Measurements from ENCODE around the gene CAVIN3. TPM values are rescaled to one million over a fixed set of nuclear protein-coding genes. Genes with fewer than 3 reads are reported as not detected.

Gene CAVIN3, protein sequence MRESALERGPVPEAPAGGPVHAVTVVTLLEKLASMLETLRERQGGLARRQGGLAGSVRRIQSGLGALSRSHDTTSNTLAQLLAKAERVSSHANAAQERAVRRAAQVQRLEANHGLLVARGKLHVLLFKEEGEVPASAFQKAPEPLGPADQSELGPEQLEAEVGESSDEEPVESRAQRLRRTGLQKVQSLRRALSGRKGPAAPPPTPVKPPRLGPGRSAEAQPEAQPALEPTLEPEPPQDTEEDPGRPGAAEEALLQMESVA
- total RNA-seq, result 43.1 and 201 TPM in 2 replicates

DNA sequence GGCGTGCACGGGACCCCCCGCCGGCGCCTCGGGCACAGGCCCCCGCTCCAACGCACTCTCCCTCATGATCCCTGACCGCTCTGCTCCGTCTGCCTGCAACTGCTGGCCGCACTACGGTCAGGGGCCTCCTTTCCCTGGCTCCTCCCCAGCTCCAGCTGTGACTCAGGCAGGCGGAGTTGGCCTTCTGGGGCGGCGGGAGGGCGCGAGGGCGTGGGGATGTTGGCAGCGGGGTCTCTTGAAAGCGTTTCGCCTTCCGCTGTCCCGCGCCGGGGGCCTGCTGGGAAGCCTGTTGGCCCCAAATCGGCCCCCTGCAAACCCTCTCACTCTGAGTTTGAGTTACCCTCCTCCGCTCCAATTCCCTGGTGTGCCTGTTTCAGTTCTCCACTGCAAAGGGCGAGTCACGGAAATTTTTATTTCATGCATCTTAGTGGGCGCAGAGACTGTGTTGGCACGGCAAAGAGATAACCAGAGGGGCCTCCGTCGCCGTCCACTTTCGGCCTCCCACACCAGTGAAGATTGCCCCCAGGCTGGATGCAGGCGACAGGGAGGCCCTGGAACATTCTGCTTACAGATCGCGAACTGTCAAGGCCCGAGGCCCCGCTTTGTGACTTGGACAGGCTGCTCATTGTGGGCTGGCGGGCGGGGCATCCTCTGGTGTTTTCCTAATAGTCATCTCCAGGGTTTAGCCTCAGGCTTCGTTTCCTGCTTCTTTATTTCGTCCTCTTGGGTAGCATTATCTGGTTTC, at the start of gene CAVIN3:
Gene CAVIN3, minus strand, starts transcription at position 91 of the 745 bp plus-strand sequence. Its CDS starts 25 bp downstream, at position 66.
- DNase-seq (ENCODE audit: low read depth in 2 of 2), result peak; percentile 69 to 86

DNA sequence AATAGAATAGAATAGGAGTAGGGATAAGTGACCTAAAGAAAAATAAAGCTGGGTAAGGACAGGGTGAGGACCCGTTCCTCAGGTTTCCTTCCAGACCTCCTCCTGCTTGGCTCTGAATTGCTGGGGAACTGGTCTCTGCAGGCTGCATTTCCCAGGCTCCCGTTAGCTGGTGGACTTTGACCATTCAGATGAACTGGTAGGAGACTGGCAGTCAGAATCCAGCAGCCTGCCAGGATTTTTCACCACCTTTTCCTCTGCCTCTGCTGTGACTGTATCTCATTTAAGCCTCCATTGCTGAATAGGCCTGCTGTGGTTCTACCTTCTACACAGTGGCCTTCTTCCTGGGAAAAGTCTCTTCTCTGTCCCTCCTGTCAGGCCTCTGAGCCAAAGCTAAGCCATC, 45.4 kb upstream of the CAVIN3 start:
- no peak for DNase-seq (ENCODE audit: low read depth in 2 of 2)

DNA sequence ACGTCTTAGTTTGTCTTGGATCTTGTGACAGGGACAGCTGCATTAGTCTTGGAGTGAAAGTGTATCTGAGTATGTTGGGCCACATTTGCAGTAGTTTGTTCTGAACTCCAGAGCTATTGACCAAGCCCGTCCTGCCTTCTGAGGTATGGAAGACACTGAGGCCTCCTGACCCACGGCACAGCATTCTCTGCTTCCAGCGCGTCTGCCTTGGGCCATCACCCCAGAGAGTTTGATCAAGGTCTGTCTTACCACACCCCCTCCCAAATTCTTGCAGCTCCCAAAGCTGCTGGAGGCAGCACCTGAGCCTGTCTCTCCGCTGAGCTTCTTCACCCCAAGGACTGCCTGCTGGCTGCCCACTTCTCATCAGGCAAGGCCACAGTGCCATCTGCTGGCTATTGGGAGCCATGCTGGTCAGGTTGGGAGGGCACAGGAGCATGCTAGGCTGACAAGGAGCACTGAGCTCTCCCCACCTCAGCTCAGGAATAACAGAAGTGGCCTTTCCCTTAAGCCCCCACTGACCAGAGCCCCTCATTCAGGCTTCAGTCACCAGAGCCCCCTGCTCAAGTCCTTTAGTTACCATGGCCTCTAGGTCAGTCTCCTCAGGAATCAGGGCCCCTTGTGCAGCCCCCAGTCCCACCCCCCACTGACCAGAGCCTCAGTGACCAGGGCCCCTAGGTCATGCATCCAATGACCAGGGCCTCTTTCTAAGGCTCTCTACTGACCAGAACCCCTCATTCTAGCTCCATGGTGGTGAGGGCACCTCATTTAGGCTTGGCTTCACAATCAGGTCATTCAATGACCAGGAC, 42.8 kb upstream of the CAVIN3 start:
- DNase-seq (ENCODE audit: low read depth in 2 of 2), result peak; percentile 83 to 88

DNA sequence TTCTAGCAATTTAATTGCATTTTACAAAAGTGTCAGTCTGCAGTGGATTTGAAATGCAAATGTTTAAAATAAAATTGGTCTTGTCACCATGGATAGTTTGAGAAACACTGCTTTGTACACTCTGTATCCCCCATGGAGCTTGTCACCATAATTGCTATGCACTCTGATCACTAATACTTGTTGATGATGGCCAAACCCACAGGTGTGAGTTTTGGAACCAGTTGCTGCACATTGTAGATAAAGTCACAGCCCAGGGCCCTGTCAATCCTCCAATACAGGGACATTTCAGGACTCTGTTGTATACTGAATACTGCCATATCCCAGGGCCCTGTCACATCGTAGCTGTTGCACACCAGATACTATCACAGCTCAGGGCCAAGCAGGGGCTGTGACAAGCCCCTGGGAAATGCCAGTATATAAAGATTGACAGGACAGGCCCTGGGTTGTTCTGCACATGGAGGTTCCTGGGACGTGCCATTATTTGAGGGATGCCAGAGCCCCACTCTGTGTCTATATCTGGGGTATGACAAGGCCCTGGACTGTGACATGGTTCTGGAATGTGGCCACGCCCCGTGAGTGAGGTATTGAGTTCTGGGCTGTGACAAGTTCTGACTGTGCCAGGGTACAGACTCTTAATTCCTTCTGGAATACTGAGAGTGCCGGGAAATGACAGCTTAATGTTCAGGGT, 42.0 kb upstream of the CAVIN3 start:
- DNase-seq (ENCODE audit: low read depth in 2 of 2), result no peak

DNA sequence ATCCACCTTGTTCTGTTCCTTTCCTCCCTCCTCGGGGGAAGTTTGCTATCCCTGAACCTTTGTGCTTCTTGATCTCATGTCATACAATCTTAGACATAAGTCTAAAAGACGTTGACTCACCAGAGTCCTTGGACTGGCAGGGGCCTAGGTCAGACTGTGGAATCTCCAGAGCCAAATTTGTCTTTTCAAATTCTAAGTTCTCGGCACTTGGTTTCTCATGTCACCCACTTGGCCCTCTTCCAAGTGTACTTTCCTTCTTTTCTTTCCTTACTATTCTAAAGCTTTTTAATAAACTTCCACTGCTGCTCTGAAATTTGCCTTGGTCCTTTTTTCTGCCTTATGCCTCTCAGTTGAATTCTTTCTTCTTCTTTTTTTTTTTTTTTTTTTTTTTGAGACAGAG, 39.9 kb upstream of the CAVIN3 start:
- no peak for DNase-seq (ENCODE audit: low read depth in 2 of 2)

DNA sequence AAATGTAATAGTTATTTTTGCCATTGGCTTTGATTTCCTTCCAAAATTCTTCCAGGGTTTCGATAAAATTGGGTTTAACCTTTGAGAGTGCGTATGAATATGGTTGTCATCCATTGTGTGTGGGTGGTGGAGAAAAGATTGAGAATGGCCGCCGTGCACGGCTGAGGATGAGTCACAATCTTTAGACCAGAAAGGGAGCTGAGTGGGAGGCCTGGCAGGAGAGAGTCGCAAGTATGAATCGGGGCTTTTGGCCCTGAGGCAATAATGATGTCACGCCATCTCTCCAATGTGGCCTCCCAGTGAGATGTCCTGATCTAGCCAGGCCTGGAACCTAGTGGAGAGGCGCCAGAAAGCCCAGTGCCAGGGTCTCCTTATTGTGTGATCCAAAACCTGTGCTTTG, 36.9 kb upstream of the CAVIN3 start:
- peak in 1 of 2 donors; percentile 39 for DNase-seq (ENCODE audit: low read depth in 2 of 2)

DNA sequence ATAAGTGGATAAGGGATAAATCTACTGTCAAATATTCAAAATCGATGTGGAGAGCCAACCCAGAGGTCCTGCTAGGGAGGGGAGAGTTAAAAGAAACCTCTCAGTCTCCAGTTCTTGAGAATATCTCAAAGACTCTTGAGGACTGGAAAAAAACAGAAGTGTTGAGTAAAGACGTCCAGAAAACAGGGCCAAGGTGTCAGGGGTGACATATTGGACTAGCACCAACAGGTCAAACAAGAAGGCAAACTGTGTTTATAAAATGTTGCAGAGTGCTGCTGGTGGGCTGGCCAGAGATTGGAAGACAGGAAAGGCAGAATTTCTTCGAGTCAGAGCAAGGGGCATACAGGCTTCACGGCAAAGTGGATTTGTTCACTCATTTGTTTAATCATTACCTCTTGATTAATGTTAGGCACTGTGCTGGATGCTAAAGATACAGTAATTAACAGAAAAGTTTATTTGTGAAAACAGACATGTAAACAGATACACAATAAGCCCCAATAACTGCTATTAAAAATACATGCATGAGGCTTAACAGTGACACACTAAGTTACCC, 36.3 kb upstream of the CAVIN3 start:
- no peak for DNase-seq (ENCODE audit: low read depth in 2 of 2)

DNA sequence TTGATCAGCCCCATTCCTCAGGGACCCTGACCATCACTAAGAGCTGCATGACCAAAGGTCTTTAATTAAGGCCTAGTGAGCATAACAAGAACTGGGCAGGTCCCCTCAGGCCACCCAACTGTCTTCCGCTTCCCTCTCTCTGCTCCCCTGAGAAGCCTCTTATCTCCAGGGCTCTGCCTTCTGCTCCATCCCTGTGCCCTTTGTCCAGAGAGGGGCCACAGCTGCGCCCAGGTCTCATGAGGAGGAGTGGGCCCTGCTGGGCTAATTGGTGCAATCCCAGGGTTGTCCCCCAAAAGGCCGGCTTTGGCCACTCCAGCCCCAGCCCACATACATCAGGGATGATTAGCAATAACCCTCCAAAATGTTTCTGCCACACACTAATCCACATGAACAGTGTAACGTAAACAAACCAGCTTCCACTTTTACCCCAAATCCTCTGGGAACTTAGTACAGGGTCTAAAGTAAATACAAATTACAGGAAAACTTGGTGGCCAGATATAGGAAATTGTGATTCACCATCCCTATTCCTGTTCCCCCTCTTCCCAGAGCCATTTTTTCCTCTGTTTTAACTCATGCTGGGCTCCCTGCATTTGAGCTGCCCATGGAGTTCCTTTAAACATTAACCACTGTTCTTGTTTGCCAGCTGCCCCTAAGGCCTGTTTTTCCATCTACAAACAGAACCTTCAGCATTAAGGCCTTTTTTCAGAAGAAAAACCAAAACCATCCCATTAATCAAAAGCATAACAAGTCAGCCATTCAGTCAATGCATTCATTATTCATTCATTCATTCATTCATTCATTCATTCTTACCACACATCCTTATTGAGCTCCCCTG, 34.6 kb upstream of the CAVIN3 start:
- peak; percentile 54 to 58 for DNase-seq (ENCODE audit: low read depth in 2 of 2)

DNA sequence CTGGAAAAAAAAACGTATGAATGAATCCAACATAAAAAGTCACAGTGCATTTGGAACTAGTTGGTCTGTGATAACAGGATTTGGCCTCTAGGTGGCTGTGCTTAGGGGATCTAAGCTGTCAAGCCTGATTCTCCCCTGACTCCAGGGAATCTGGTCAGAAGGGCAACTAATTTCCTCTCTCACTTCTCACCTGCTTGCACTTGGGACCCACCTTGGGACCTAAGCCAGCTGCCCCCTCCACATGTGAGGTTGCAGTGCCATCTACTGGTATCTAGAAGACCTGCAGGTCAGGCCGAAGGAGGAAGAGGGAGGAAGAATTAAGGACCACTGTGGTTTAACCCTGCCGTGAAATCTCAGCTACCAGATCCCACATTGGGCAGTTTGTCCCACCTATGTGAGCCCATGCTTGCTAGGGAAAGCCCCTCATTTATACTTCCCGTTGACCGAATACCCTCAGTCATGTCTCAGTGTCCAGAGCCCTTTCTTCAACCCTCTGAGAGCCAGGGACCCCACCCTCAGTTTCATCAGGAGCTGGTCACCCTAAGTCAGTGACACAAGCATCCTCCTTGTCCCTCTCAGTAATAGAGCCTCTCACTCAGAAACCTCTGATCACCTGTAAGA, 33.2 kb upstream of the CAVIN3 start:
- peak; percentile 50 to 77 for DNase-seq (ENCODE audit: low read depth in 2 of 2)

DNA sequence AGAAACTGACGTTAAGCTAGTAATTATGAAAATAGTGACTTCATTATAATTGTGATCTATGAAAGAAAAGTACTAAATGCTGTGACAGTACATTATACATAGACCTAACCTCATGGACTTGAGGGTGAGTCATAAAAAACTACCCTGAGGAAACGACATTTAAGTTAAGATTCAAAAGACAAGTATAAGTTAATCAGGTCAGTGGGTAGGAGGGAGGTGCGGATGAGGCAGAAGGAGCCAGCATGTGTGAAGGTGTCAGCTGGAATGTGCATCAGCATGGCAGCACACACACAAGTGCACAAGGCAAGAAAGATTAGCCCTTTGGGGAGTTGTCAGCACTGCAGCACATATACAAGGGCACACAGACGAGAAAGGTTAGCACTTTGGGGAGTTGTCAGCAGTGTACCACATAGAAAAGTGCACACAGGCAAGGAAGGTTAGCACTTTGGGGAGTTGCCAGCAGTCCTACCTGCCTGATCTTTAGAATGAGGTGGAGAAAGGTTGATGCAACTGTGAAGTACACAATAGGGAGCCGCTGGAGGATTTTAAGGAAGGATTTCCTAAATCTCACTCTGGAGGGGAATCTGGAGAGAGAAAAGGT, 31.6 kb upstream of the CAVIN3 start:
- DNase-seq (ENCODE audit: low read depth in 2 of 2), result no peak

DNA sequence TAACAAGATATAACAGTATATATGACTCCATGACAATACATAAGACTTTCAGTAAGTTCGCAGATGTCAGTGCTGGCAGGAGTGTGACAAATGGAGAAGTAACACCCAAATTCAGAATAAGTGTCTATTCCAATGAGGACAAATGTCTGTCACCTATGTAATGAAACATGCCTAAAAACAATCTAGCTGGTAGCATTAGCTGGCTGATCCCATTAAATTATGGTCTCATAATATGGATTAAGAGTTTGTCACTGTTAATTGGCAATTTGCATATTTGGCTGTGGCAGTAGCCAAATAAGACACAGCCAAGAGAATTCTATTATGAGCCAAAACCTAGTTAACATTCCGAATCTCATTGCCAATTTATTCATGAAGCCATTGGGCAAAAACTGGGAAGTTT, 30.2 kb upstream of the CAVIN3 start:
- no peak for DNase-seq (ENCODE audit: low read depth in 2 of 2)

DNA sequence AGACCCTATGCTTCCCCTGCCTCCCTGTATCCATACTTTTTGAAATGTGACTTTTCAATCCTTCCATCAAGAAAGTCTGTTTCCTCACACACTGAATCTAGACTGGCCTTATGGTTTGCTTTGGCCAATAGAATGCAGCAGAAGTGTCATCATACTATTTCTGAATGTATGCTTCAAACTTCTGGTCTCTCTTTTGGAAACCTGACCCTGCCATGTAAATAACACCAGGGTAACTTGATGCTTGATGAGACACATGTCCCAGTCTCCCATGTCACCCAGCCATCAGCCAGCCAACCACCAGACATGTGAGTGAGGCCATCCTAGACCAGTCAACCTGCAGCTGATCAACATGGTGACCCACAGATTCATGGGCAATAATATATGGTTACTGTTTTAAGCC, 29.7 kb upstream of the CAVIN3 start:
- DNase-seq (ENCODE audit: low read depth in 2 of 2), result no peak

DNA sequence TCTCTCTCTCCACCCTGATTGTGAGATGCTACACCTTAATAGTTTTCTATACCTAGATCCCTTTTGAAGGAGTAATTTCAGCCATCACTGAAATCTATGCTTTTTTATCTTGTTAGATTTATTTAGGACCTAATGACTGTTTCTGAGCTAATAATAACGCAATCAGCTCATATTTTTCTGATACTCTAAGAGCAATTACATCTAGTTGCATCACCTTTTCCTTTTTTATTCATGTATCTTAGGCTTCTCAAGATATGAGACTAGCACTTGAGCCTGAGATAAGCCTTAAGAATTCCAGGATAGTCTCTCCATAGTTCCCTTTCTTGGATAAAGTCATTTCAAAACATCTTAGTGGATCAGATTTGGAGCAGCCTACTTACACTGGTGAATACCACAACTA, 25.1 kb upstream of the CAVIN3 start:
- DNase-seq (ENCODE audit: low read depth in 2 of 2), result no peak

DNA sequence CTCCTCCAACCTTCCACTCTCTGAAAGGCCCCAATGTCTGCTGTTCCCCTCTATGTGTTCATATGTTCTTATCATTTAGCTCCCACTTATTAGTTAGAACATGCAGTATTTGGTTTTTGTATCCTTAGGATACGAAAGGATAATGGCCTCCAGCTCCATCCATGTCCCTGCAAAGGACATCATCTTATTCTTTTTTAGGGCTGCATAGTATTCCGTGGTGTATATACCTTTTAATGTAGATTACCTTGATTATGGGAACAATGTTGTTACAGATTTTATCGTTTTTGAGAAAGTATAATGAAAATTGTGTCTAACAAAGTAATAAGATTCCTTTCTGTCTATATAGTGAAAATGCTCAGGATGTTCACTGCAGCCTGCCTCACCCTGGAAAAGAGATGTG, 16.0 kb upstream of the CAVIN3 start:
- DNase-seq (ENCODE audit: low read depth in 2 of 2), result no peak

DNA sequence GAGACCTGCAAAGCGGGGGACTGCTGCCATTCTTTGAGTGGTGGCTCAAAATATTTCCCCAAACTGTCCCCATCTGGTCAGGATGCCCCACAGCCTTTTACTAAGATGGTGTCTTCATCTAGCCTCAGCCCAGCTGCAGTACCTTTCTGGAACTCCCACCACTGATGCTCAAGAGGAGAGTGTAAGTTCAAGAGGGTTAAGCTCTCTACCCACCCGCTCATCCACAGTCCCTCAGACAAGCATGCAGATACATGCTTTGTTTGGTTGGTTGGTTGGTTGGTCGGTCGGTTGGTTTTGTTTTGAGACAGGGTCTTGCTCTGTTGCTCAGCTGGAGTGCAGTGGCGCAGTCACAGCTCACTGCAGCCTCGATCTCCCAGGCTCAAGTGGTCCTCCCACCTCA, 14.5 kb upstream of the CAVIN3 start:
- DNase-seq (ENCODE audit: low read depth in 2 of 2), result no peak

DNA sequence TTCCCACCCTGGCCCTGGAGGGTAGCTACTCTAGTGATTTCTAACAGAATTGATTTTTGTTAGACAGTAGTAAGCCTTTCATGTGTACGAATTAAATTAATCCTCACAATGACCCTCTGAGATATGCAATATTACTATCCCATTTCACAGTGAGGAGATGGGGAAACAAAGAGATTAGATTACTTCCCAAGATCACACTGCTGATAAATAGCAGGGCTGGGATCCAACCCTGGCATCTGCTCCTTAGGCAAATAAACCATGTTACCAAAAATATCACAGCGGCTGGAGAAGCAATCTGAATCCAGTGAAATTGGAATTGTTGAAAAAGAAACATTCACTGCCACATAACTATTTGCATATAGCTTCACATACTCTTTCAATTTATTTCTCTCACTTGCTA, 12.8 kb upstream of the CAVIN3 start:
- DNase-seq (ENCODE audit: low read depth in 2 of 2), result no peak

DNA sequence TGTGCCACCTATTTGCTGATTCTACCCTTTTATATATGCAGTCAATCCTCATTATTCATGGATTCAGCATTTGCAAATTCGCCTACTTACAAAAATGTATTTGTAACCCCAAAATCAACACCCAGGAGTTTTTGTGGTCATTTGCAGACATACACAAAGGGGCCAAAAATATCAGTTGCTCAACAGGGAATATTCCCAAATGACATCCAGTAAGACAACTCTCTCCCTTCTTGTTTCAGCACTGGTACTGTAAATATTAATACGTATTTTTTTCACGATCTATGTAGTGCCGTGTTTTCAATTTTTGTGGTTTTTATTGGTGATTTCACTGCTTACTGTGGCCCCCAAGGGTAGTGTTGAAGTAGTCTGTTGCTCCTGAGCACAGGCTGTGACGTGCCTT, 11.8 kb upstream of the CAVIN3 start:
- no peak for DNase-seq (ENCODE audit: low read depth in 2 of 2)

DNA sequence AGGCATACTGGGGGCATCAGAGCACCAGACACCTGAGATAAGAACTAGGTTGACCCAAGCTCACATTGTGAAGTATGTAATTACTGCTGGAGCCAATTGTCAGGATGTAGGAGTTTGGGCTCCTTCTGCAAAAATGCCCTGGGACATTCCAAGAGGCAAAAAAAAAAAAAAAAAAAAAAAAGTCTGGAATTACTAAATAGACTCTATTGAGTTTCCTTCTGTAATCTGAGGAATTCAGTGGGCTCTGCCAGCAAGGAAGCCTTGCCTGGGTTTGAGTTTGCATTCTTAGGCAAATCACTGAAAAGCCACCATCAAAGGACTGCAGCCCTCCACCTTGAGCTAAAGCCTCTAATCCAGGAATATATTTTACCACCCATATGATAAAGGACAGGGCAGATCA, 8.0 kb upstream of the CAVIN3 start:
- DNase-seq (ENCODE audit: low read depth in 2 of 2), result no peak

DNA sequence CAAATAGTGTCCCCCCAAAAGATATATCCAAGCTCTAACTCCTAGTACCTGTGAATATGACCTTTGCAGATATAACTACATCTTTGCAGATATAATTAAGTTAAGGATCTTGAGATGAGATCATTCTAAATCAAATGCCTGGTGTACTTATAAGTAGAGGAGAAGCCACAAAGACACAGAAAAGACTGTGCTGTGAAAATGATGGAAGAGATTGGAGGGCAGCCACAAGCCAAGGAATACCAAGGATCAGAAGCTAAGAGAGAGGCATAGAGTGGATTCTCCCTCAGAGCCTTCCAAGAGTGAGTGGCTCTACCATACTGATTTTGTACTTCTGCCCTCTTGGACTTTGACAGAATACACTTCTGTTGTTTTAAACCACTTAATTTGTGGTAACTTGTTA, 7.5 kb upstream of the CAVIN3 start:
- DNase-seq (ENCODE audit: low read depth in 2 of 2), result no peak

DNA sequence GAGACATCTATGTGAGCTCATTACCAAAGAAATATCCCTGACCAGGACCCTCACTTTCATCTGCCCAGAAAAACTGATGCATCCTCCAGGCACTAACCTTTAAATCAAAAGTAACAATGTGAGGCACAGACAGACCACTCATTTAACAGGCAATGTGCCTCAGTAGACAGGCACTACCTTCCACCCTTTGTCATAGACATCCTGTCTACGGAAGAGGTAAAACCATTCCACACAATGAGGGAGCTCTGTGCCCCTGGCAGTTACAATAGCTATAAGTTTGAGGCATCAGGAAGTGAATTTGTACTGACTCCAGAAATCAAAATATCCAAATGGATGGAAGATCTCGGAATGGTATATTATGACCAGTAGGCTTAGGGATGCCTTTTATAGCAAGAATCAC, 6.7 kb upstream of the CAVIN3 start:
- peak; percentile 68 to 76 for DNase-seq (ENCODE audit: low read depth in 2 of 2)
